Head of caudate nucleus (tissue), 42 donors: ENCODE measurements around the gene NAXE.

Experiments
- DNase-seq, 42 donors: peaks; one replicate each; pipeline versions ENCODE4 v3.0.0 to v3.0.0-alpha.2; 2020 to 2021; ENCODE audit warnings: mixed read lengths in 7 of 42
- intact Hi-C: fragments of 100-400 bp; cut with DNase I; formaldehyde crosslinking; loops from one replicate; pipeline ENCODE4 v1.15.0; 2022

The NAXE gene

DNA sequence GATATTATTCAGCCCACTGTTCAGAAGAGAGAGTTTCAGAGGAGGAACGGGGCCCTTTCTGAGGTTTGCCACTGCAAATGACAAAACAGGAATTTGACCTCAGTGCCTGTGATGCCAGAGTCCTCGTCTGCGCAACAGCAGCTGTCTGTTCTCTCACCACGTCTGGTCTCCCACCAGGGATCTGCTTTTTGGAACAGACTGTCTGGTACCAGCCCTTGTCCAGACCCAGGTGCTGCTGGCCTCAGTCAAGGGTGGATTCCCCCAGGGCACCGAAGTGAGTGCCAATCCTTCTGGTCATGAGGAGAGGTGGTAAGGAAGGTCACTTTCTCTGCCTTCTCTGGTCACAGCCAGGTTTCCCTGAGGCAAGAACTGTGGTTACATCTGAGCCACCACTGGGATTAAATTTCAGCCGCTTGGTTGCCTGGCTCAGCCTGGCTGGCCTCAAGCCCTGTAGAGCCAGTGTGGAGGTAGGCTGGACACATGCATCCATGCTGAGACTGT, 48.1 kb downstream of the NAXE start:
- DNase-seq: peak in 1 of 42 donors; percentile 44

GRCh38 chr1:156640842-156641706, 49.5 kb downstream of the NAXE start:
- peak in 38 of 42 donors; percentile 45 to 91 (median 69) for DNase-seq
- intact Hi-C loops: no loop called here

More for the DNA sequence above, 48.1 kb downstream of the NAXE start:
- intact Hi-C loops: no loop called here

DNA sequence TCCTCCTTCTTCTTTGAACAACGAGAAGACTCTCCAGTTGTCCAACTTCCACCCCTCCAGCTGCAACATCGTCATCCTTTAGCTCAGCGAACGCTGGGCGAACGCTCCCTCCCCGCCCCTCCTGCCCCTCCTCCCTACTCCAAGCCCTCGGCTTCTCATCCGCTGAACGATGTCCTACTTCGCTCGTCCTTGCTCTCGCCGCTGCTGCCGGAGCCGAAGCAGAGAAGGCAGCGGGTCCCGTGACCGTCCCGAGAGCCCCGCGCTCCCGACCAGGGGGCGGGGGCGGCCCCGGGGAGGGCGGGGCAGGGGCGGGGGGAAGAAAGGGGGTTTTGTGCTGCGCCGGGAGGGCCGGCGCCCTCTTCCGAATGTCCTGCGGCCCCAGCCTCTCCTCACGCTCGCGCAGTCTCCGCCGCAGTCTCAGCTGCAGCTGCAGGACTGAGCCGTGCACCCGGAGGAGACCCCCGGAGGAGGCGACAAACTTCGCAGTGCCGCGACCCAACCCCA, 50.2 kb downstream of the NAXE start, which contains the start of gene BCAN:
TSS of gene BCAN (plus strand) at position 357 of the 504 bp plus-strand sequence. CDS start 3,938 bp downstream, outside the sequence.
- DNase-seq: peak; percentile 61 to 92 (median 78)
- intact Hi-C loops: no loop called here

DNA sequence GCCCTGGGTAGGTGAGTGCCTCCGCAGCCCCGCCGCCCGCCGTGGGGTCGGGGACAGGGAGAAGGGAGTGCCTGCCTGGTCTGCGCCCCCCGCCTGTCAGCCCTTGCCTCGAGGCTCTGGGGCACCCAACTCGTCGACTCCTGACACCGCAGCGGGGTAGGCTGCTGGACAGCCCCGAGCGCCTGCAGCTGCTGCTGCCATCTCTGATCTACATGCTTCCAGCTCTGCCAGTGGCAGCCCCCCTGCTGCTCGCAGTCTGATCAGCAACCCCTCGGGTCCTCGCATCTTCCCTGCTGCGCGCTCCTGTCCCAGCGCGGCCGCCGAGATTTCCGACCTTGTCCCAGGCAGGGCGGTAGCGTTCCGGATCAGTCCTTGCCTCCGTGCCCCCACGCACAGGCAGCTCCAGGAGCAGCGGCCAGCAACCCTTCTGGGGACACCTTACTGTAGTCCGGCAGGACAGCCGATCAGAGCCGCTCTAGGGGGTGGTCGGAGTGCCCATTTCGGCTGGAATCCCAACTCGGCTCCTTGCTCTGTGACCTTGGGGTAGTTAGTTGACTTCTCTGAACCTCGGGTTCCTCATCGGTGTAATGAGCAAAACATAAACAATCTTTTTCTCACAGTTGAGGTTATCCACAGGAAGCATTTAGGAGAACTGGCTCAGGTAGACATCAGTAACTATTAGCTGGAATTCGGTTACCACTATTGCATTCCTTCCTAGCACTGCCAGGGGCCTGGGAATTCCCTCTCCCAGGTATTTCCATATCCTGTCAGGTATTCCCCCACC, 50.9 kb downstream of the NAXE start:
- DNase-seq: peak in 6 of 42 donors; percentile 14 to 59 (median 49)
- intact Hi-C loops: no loop called here

DNA sequence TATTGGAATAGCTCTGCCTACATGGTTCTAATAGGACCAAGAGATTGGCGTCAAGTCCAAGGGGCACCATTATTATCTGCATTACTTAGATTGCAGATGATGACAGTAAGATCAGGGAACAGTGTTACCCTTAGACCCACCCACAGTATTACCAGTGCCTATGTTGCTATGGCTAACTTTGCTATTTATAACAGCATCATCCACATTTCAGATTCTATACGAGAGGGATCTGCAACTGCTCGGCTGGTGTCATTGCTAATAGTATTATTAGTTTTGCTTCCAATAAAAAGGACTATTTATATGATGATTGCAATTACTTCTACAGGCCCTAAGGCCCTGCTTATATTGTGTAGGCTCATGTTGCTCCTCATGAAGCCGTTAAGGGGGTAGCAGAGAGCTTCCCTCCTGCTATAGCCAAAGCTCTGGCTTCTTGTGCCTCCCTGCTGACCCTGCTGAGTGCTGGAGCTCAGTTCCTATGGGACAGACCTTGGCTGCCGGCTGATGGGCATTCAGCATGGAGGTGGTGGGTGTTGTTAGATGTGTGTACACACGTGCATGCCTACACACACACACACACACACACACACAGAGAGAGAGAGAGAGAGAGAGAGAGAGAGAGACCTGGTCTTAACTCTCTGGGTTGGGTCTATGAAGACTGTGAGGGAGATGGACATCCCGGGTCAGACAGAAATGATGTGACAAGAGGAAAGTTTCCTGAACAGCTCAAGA, 51.6 kb downstream of the NAXE start:
- intact Hi-C loops: no loop called here
- DNase-seq: no peak

GRCh38 chr1:156643778-156644092, 52.2 kb downstream of the NAXE start:
- intact Hi-C loops: no loop called here
- DNase-seq: no peak
